Thyroid gland (tissue), 4 donors: ENCODE results near the gene FBXO3. TPM values are rescaled to one million over a fixed set of nuclear protein-coding genes. Genes with fewer than 3 reads are reported as not detected.
A peak's percentile ranks its signal among the peaks of the same experiment; 100 is the strongest.

ENCODE experiments used
- DNase-seq, 2 donors: peaks; one replicate each; pipeline ENCODE4 v3.0.0-alpha.2; 2019
- H3K27ac ChIP-seq, 3 donors: fragments of 200-600 bp; sonication (generic); 1 replicate in 2 of 3; 2 replicates in 1 of 3; pipeline ENCODE4 v1.5.1; 2016 to 2019; ENCODE audit warnings: mild to moderate bottlenecking in 1 of 3, moderate library complexity in 1 of 3
- H3K27me3 ChIP-seq: fragments of 200-600 bp; sonication (generic); one replicate; pipeline ENCODE4 v1.5.1; 2019
- H3K36me3 ChIP-seq, 2 donors: fragments of 200-600 bp; sonication (generic); one replicate each; pipeline ENCODE4 v1.5.1; 2016 to 2019
- H3K4me1 ChIP-seq, 2 donors: fragments of 200-600 bp; sonication (generic); one replicate each; pipeline ENCODE4 v1.5.1; 2017 to 2019
- H3K4me3 ChIP-seq, 3 donors: fragments of 200-600 bp; sonication (generic); replicated peaks in 1 of 3; 1 replicate in 2 of 3; 2 replicates in 1 of 3; pipeline ENCODE4 v1.5.1; 2016; ENCODE audit warnings: mild to moderate bottlenecking in 1 of 3
- H3K9me3 ChIP-seq: fragments of 200-600 bp; sonication (generic); one replicate; pipeline ENCODE4 v1.5.1; 2017
- CTCF ChIP-seq, 6 experiments: fragments of 200-600 bp in 3 of 6; fragments of 450-650 bp in 3 of 6; sonication (generic) in 3 of 6; IDR thresholded peaks; one replicate each; pipeline ENCODE4 v1.5.1; 2016 to 2019; ENCODE audit warnings: antibody characterized with exemption in 6 of 6, mild to moderate bottlenecking in 2 of 6, inconsistent platforms in 1 of 6, moderate library complexity in 1 of 6
- POLR2A ChIP-seq, 2 donors: fragments of 450-650 bp; IDR thresholded peaks; one replicate each; pipeline ENCODE4 v1.6.1; 2017; ENCODE audit warnings: antibody characterized with exemption in 2 of 2, mild to moderate bottlenecking in 2 of 2, moderate library complexity in 1 of 2
- WGBS, 2 donors: methylation state at CpG; one replicate each; pipeline ENCODE4 v1.1.5; 2017; 5-methylcytosine and 5-hydroxymethylcytosine counted together
- intact Hi-C: fragments of 100-400 bp; cut with DNase I; formaldehyde crosslinking; loops from one replicate; pipeline ENCODE4 v1.15.1; 2023
- total RNA-seq, 4 donors: library from RNA; depleted of rRNA; stranded (reverse); fragments of >200 nt; gene quantifications; one replicate each; pipeline ENCODE4 v1.2.3, GENCODE V29; 2016

The FBXO3 gene
- total RNA-seq, 4 donors from 2014 or later: 55.8 to 82.0 (median 57.7) TPM

GRCh38 chr11:33703788-33704187 lies 70.5 kb downstream of the FBXO3 start:
- peaks cover 16 to 58% of the 10 kb centered on the region in 2 donors for H3K4me1 ChIP-seq
- TF ChIP-seq CTCF (IDR thresholded peaks at IDR 0.05) (no peak), POLR2A (IDR thresholded peaks at IDR 0.05) (no peak)
- DNase-seq: peak in 1 of 2 donors; percentile 43
- intact Hi-C loops: no loop called here
- H3K36me3 ChIP-seq: peaks cover 3 to 8% of the 10 kb centered on the region in 2 donors
- no peaks in the 10 kb centered on the region for H3K27me3 ChIP-seq
- no peaks in the 10 kb centered on the region for H3K9me3 ChIP-seq
- H3K4me3 ChIP-seq: no peak overlapping the region
- WGBS, 2 donors: 70 to 74% methylated on average over 4 of the region's 4 CpGs
- H3K27ac ChIP-seq: peak overlapping the region in 2 of 3 donors; percentile 66 to 81

- H3K36me3 ChIP-seq: peaks cover 0 to 7% of the 10 kb centered on the region in 2 donors
- no peaks in the 10 kb centered on the region for H3K9me3 ChIP-seq
- peaks cover 16 to 61% of the 10 kb centered on the region in 2 donors for H3K4me1 ChIP-seq
- DNase-seq: no peak
- no peak overlapping the region for H3K4me3 ChIP-seq
- no peak for TF ChIP-seq POLR2A (IDR thresholded peaks at IDR 0.05)
- TF ChIP-seq CTCF (IDR thresholded peaks at IDR 0.05): no peak
- intact Hi-C loops: no loop called here
- WGBS, 2 donors: 74 to 83% methylated on average over 5 of the region's 5 CpGs
- peak overlapping the region in 2 of 3 donors; percentile 66 to 81 for H3K27ac ChIP-seq
- no peaks in the 10 kb centered on the region for H3K27me3 ChIP-seq
Observed at GRCh38 chr11:33703234-33703633, 71.1 kb downstream of the FBXO3 start.

- TF ChIP-seq POLR2A (IDR thresholded peaks at IDR 0.05): no peak
- TF ChIP-seq CTCF (IDR thresholded peaks at IDR 0.05): no peak
- DNase-seq: no peak
- Histone ChIP-seq H3K27me3 (no peaks in the 10 kb centered on the region), H3K4me3 (peak overlapping the region in 1 of 3 donors; percentile 34), H3K9me3 (no peaks in the 10 kb centered on the region), H3K4me1 (peaks cover 22 to 63% of the 10 kb centered on the region in 2 donors), H3K36me3 (no peaks in the 10 kb centered on the region), H3K27ac (peak overlapping the region; percentile 52 to 81 (median 66))
- intact Hi-C loops: no loop called here
- 27 to 31% methylated on average over 7 of the region's 7 CpGs for WGBS, 2 donors
Observed at GRCh38 chr11:33701302-33702230, 72.8 kb downstream of the FBXO3 start.

- peaks cover 30 to 67% of the 10 kb centered on the region in 2 donors for H3K4me1 ChIP-seq
- H3K9me3 ChIP-seq: no peaks in the 10 kb centered on the region
- WGBS, 2 donors: 0 to 1% methylated on average over 12 to 18 of the region's 72 CpGs
- intact Hi-C loops: no loop called here
- peak in 1 of 2 donors; percentile 59 for TF ChIP-seq POLR2A (IDR thresholded peaks at IDR 0.05)
- TF ChIP-seq CTCF (IDR thresholded peaks at IDR 0.05): no peak
- peak within 1 kb of the TSS in 2 of 3 donors; percentile 15 to 34 for H3K4me3 ChIP-seq
- H3K36me3 ChIP-seq: no peaks in the 10 kb centered on the region
- no peaks in the 10 kb centered on the region for H3K27me3 ChIP-seq
- peak within 1 kb of the TSS; percentile 52 to 81 (median 66) for H3K27ac ChIP-seq
- DNase-seq: peak; percentile 93 to 94
Observed at GRCh38 chr11:33700502-33701271, 73.6 kb downstream of the FBXO3 start, which contains the start of gene C11orf91. Gene C11orf91 (minus strand): TSS chr11:33700826. CDS start chr11:33700740, 86 bp downstream.
